Activated CD4-positive, alpha-beta T cell treated with anti-CD3 and anti-CD28 coated beads for 36 hours (primary cell): ENCODE results near the gene HAPSTR1. TPM values are rescaled to one million over a fixed set of nuclear protein-coding genes. Genes with fewer than 3 reads are reported as not detected.
"Not testable (repeated sequence)": the region's sequence is repeated elsewhere in the genome, so short reads cannot be mapped to it uniquely, and the experiment has no call there.

Experiments
- ATAC-seq: fragments of 200-7000 bp; cut with Tn5 transposase; one replicate; pipeline ENCODE4 v1.10.0; 2021; ENCODE audit warnings: mild to moderate bottlenecking, moderate library complexity
- CTCF ChIA-PET: fragments of 350-600 bp; sonication (Branson Sonifier 250); formaldehyde crosslinking; loops from one replicate; lab custom pipeline; 2021; ENCODE audit warnings: antibody characterized with exemption; lab: Charles Lee
- POLR2A ChIA-PET: fragments of 350-600 bp; sonication (Branson Sonifier 250); formaldehyde crosslinking; loops from one replicate; lab custom pipeline; 2021; ENCODE audit warnings: antibody characterized with exemption, inconsistent platforms; lab: Charles Lee
- DNase-seq: peaks from one replicate; pipeline ENCODE4 v3.0.0-alpha.2; 2020
- H3K27ac Mint-ChIP-seq: one replicate; pipeline ENCODE4 v1.8.0; 2021; ENCODE audit warnings: mixed read lengths
- H3K27me3 Mint-ChIP-seq: one replicate; pipeline ENCODE4 v1.8.0; 2021; ENCODE audit warnings: mixed read lengths
- H3K36me3 Mint-ChIP-seq: one replicate; pipeline ENCODE4 v1.8.0; 2021; ENCODE audit warnings: low read depth, mixed read lengths
- H3K4me1 Mint-ChIP-seq: one replicate; pipeline ENCODE4 v1.8.0; 2021; ENCODE audit warnings: mixed read lengths
- H3K4me3 Mint-ChIP-seq: one replicate; pipeline ENCODE4 v1.8.0; 2021; ENCODE audit warnings: mild to moderate bottlenecking, moderate library complexity, mixed read lengths
- H3K9me3 Mint-ChIP-seq: one replicate; pipeline ENCODE4 v1.8.0; 2021; ENCODE audit warnings: low read depth, mixed read lengths
- intact Hi-C, 2 experiments: fragments of 100-400 bp; cut with DNase I in 1 of 2; cut with micrococcal nuclease in 1 of 2; formaldehyde crosslinking; loops; one replicate each; pipeline versions ENCODE4 v1.14.2 to v1.15.1; 2022 to 2024; cut with DNase I, micrococcal nuclease
- total RNA-seq, 2 experiments: library from RNA; stranded (reverse); gene quantifications; one replicate each; pipeline ENCODE4 v1.2.3, GENCODE V29; 2021

Gene HAPSTR1
- total RNA-seq: 10 to 100 TPM; 42.4 to 51.4 TPM

GRCh38 chr16:9090960-9091866 lies at the start of gene HAPSTR1:
Gene HAPSTR1 (plus strand): TSS chr16:9091644. CDS start chr16:9092045, 401 bp downstream.
- POLR2A ChIA-PET: interaction anchor here (0.6 to 3.3 kb wide), 22 partner anchors 11 to 1421 kb away, joined by 3 to 33 read pairs (median 4); partner anchors contain the start of genes CARHSP1, PMM2, TMEM186 and USP7
- H3K4me1 Mint-ChIP-seq: peaks cover 25% of the 10 kb centered on the region

GRCh38 chr16:9042533-9042932 lies 48.9 kb upstream of the HAPSTR1 start:
- peaks cover 24% of the 10 kb centered on the region for H3K4me1 Mint-ChIP-seq
- no peak overlapping the region for H3K27ac Mint-ChIP-seq
- peaks cover 7% of the 10 kb centered on the region for H3K36me3 Mint-ChIP-seq

More at GRCh38 chr16:9090960-9091866, at the start of gene HAPSTR1:
- ATAC-seq: peak; percentile 94
- Mint-ChIP-seq H3K9me3 (no peaks in the 10 kb centered on the region), H3K27ac (peak within 1 kb of the TSS; percentile 95), H3K4me3 (peak within 1 kb of the TSS; percentile 89), H3K36me3 (peaks cover 32% of the 10 kb centered on the region), H3K27me3 (no peaks in the 10 kb centered on the region)
- CTCF ChIA-PET: interaction anchor here (0.5 to 1.9 kb wide), 11 partner anchors 10 to 1785 kb away, joined by 3 to 7 read pairs (median 4); partner anchors contain the start of gene USP7
- peak; percentile 100 for DNase-seq
- intact Hi-C loops: loop anchor here (1.0 to 5.0 kb wide), 14 partner anchors 12 to 1851 kb away; partner anchors contain the start of genes PMM2 (in 2 of the 2), TMEM186 (in 2 of the 2), CARHSP1 (in 1 of the 2) and CLEC16A (in 1 of the 2)

GRCh38 chr16:9042964-9043680 lies 48.3 kb upstream of the HAPSTR1 start:
- CTCF ChIA-PET: interaction anchor here (0.6 kb wide), 1 partner anchor 39 kb away, joined by 4 read pairs; no protein-coding TSS in a partner anchor
- DNase-seq: no peak
- no peak overlapping the region for H3K27ac Mint-ChIP-seq

More at GRCh38 chr16:9042533-9042932, 48.9 kb upstream of the HAPSTR1 start:
- peaks cover 10% of the 10 kb centered on the region for H3K9me3 Mint-ChIP-seq
- DNase-seq: no peak
- ChIA-PET CTCF (interaction anchor here (0.5 to 0.7 kb wide), 4 partner anchors 8 to 1695 kb away, joined by 3 to 4 read pairs (median 3); no protein-coding TSS in a partner anchor), POLR2A (no interaction called here)
- H3K4me3 Mint-ChIP-seq: no peak overlapping the region
- no peak for ATAC-seq
- H3K27me3 Mint-ChIP-seq: no peaks in the 10 kb centered on the region
- intact Hi-C loops: no loop called here

GRCh38 chr16:9045562-9045961 lies 45.9 kb upstream of the HAPSTR1 start:
- intact Hi-C loops: loop anchor here (5.0 kb wide), 2 partner anchors 47 to 83 kb away; partner anchors contain the start of genes HAPSTR1 (in 1 of the 2) and USP7 (in 1 of the 2)
- not testable (repeated sequence) for H3K27me3 Mint-ChIP-seq, DNase-seq, ATAC-seq, H3K36me3 Mint-ChIP-seq, H3K4me3 Mint-ChIP-seq, H3K27ac Mint-ChIP-seq
- ChIA-PET POLR2A (interaction anchor here (0.8 to 1.1 kb wide), 2 partner anchors 24 to 47 kb away, joined by 3 to 7 read pairs; partner anchors contain the start of gene HAPSTR1), CTCF (interaction anchor here (0.9 kb wide), 1 partner anchor 109 kb away, joined by 3 read pairs; no protein-coding TSS in a partner anchor)
- H3K4me1 Mint-ChIP-seq: peaks cover 43% of the 10 kb centered on the region
- peaks cover 10% of the 10 kb centered on the region for H3K9me3 Mint-ChIP-seq

More at GRCh38 chr16:9042964-9043680, 48.3 kb upstream of the HAPSTR1 start:
- no peaks in the 10 kb centered on the region for H3K27me3 Mint-ChIP-seq
- POLR2A ChIA-PET: no interaction called here
- no peak overlapping the region for H3K4me3 Mint-ChIP-seq
- H3K9me3 Mint-ChIP-seq: peaks cover 10% of the 10 kb centered on the region
- peaks cover 30% of the 10 kb centered on the region for H3K4me1 Mint-ChIP-seq
- ATAC-seq: no peak
- intact Hi-C loops: no loop called here
- H3K36me3 Mint-ChIP-seq: peaks cover 7% of the 10 kb centered on the region

GRCh38 chr16:9046667-9047055 lies 44.8 kb upstream of the HAPSTR1 start:
- no peak for ATAC-seq
- peaks cover under 1% of the 10 kb centered on the region for H3K27me3 Mint-ChIP-seq
- CTCF ChIA-PET: interaction anchor here (0.7 to 1.5 kb wide), 4 partner anchors 22 to 110 kb away, joined by 3 to 4 read pairs (median 3); partner anchors contain the start of gene HAPSTR1
- peaks cover 10% of the 10 kb centered on the region for H3K9me3 Mint-ChIP-seq
- peaks cover 43% of the 10 kb centered on the region for H3K4me1 Mint-ChIP-seq
- no peak overlapping the region for H3K27ac Mint-ChIP-seq
- POLR2A ChIA-PET: interaction anchor here (0.8 to 1.1 kb wide), 2 partner anchors 25 to 46 kb away, joined by 3 to 7 read pairs; partner anchors contain the start of gene HAPSTR1
- intact Hi-C loops: loop anchor here (1.0 to 5.0 kb wide), 4 partner anchors 22 to 84 kb away; partner anchors contain the start of genes HAPSTR1 (in 1 of the 2) and USP7 (in 1 of the 2)
- DNase-seq: no peak
- H3K36me3 Mint-ChIP-seq: peaks cover 7% of the 10 kb centered on the region
- no peak overlapping the region for H3K4me3 Mint-ChIP-seq

GRCh38 chr16:9047689-9048301 lies 43.6 kb upstream of the HAPSTR1 start:
- H3K4me1 Mint-ChIP-seq: peaks cover 43% of the 10 kb centered on the region
- intact Hi-C loops: loop anchor here (1.0 to 5.0 kb wide), 7 partner anchors 21 to 85 kb away; partner anchors contain the start of genes HAPSTR1 (in 2 of the 2) and USP7 (in 1 of the 2)
- CTCF ChIA-PET: interaction anchor here (0.8 to 1.5 kb wide), 6 partner anchors 14 to 112 kb away, joined by 3 read pairs; partner anchors contain the start of gene HAPSTR1
- H3K4me3 Mint-ChIP-seq: peak overlapping the region; percentile 41
- H3K27me3 Mint-ChIP-seq: peaks cover 5% of the 10 kb centered on the region
- POLR2A ChIA-PET: interaction anchor here (0.8 to 1.0 kb wide), 2 partner anchors 21 to 43 kb away, joined by 3 to 4 read pairs; partner anchors contain the start of gene HAPSTR1
- H3K9me3 Mint-ChIP-seq: peaks cover 8% of the 10 kb centered on the region
- peak; percentile 84 for DNase-seq
- peak overlapping the region; percentile 74 for H3K27ac Mint-ChIP-seq
- peak; percentile 75 for ATAC-seq
- H3K36me3 Mint-ChIP-seq: peaks cover 7% of the 10 kb centered on the region

GRCh38 chr16:9048302-9048700 lies 43.1 kb upstream of the HAPSTR1 start:
- Mint-ChIP-seq H3K4me3 (no peak overlapping the region), H3K4me1 (peaks cover 40% of the 10 kb centered on the region), H3K9me3 (peaks cover 8% of the 10 kb centered on the region), H3K27ac (peak overlapping the region; percentile 74), H3K27me3 (peaks cover 6% of the 10 kb centered on the region), H3K36me3 (peaks cover 7% of the 10 kb centered on the region)
- intact Hi-C loops: loop anchor here (1.0 to 5.0 kb wide), 6 partner anchors 20 to 86 kb away; partner anchors contain the start of genes HAPSTR1 (in 2 of the 2) and USP7 (in 1 of the 2)
- ChIA-PET POLR2A (interaction anchor here (0.8 to 1.0 kb wide), 2 partner anchors 20 to 43 kb away, joined by 3 to 4 read pairs; partner anchors contain the start of gene HAPSTR1), CTCF (interaction anchor here (0.6 to 1.5 kb wide), 5 partner anchors 9 to 112 kb away, joined by 3 read pairs; partner anchors contain the start of gene HAPSTR1)
- DNase-seq (no peak), ATAC-seq (no peak)

GRCh38 chr16:9049241-9049640 lies 42.2 kb upstream of the HAPSTR1 start:
- Mint-ChIP-seq H3K9me3 (peaks cover 8% of the 10 kb centered on the region), H3K4me3 (no peak overlapping the region), H3K27ac (no peak overlapping the region), H3K27me3 (peaks cover 7% of the 10 kb centered on the region), H3K36me3 (peaks cover 7% of the 10 kb centered on the region), H3K4me1 (peaks cover 39% of the 10 kb centered on the region)
- CTCF ChIA-PET: interaction anchor here (0.6 to 2.2 kb wide), 4 partner anchors 10 to 54 kb away, joined by 3 to 12 read pairs (median 5); no protein-coding TSS in a partner anchor
- intact Hi-C loops: loop anchor here (2.0 to 5.0 kb wide), 3 partner anchors 42 to 87 kb away; partner anchors contain the start of genes HAPSTR1 (in 2 of the 2) and USP7 (in 1 of the 2)
- POLR2A ChIA-PET: no interaction called here
- DNase-seq (no peak), ATAC-seq (no peak)

GRCh38 chr16:9050102-9050830 lies 41.2 kb upstream of the HAPSTR1 start:
- Mint-ChIP-seq H3K4me3 (no peak overlapping the region), H3K9me3 (peaks cover 8% of the 10 kb centered on the region), H3K27ac (no peak overlapping the region), H3K36me3 (peaks cover 7% of the 10 kb centered on the region), H3K4me1 (peaks cover 39% of the 10 kb centered on the region), H3K27me3 (peaks cover 7% of the 10 kb centered on the region)
- CTCF ChIA-PET: interaction anchor here (0.9 to 2.2 kb wide), 8 partner anchors 10 to 89 kb away, joined by 3 to 12 read pairs (median 4); no protein-coding TSS in a partner anchor
- DNase-seq (peak; percentile 55), ATAC-seq (no peak)
- POLR2A ChIA-PET: interaction anchor here (0.7 kb wide), 1 partner anchor 40 kb away, joined by 3 read pairs; no protein-coding TSS in a partner anchor
- intact Hi-C loops: no loop called here
